EL (cell line): ENCODE results near the gene C1QTNF9B.

Experiments
- DNase-seq: peaks from one replicate; pipeline ENCODE4 v3.0.0-alpha.2; 2016

C1QTNF9B gene

DNA sequence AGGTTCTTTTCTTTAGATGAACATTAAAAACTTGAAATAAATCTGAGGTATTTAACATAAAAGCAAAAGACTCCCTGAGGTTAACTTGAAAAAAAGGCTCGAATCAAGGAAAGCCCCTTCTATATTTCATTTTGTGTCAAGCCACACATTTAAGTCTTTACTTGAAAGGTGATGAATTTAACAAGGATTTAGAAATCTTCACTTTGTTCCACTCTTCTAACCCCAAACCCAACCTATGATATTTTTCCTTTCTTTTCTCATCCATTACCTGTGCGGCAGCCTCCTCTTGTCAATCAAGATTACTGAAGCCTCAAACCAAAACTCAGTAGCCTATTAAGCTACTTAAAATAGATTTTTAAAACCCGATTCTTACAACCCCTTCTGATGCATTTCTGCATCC lies 41.9 kb downstream of the C1QTNF9B start:
- DNase-seq, result no peak

- no peak for DNase-seq
These were observed 45.0 kb downstream of the C1QTNF9B start for GRCh38 chr13:23852351-23852750.

DNA sequence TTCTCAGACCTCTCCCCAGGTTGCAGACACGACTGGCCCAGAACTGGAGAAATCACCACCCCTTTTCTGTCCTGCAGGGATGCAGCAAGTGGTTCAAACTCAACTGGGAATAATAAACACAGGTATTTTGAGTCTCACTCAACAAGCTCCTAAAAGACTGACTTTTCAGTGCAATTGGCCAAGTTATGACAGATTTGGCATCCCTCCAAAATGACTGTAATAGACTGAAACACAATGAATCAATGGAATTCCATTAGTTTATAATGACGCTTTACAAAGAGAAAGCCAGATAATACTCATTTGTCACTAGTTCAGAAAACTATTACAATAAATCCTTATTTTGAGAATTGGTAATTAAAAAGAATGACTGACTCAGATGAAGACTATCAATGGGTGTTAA lies 46.2 kb downstream of the C1QTNF9B start:
- DNase-seq, result no peak

- no peak for DNase-seq
These were observed 47.2 kb downstream of the C1QTNF9B start for GRCh38 chr13:23850134-23850533.

GRCh38 chr13:23849670-23850069 lies 47.6 kb downstream of the C1QTNF9B start:
- no peak for DNase-seq

DNA sequence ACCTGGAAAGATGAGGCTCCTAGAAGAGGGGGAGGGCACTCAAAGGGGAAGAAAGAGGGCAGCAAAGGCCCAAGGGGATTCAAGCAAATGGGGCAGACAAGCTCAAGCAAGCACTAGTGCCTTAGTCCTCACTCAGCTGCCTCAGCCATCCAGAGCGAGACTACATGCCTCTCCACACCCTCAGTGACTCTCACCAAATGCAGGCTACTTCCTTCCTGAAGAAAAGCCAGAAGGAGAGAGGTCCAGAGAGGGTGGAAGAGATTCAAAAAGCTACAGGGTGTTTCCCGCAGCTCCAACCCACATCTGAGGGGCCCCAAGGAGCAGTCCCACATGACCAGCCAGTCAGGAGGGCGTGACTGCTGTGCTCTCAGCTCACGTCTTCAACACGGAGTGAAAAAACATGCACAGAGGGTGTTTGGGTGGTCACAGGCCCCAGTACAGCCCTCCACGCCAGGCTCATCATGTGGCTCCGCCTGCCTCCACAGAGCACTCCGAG lies 48.6 kb downstream of the C1QTNF9B start:
- no peak for DNase-seq

- no peak for DNase-seq
These were observed 49.3 kb downstream of the C1QTNF9B start for GRCh38 chr13:23848019-23848418.

GRCh38 chr13:23847497-23847896 lies 49.8 kb downstream of the C1QTNF9B start:
- no peak for DNase-seq

GRCh38 chr13:23845105-23845725 lies 52.1 kb downstream of the C1QTNF9B start:
- no peak for DNase-seq

- DNase-seq, result no peak
These were observed 53.2 kb downstream of the C1QTNF9B start for GRCh38 chr13:23844132-23844531.

GRCh38 chr13:23843436-23843835 lies 53.9 kb downstream of the C1QTNF9B start:
- DNase-seq, result peak; percentile 7

DNA sequence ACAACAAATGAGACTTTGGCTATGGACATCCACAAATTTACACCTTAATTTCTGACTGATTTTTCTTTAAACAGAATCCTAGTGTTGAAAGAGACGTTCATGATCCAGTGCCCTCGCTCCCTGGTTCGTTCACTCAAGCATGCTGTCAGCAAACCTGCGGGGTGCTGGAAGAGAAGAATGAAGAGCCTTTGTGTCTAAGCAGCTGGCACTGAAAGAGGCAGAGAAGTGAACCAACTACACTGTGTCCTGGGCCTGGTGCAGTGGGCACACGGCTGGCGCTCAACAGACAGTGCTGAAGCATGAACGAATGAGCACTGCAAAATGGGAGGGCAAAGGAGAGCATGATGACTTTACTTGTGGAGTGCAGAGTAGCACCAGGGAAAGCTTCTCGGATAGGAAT lies 54.9 kb downstream of the C1QTNF9B start:
- DNase-seq, result no peak
